Stimulated activated CD8-positive, alpha-beta memory T cell treated with anti-CD3 and anti-CD28 coated beads, Interleukin-12 subunit alpha, Interleukin-12 subunit beta, amount 100 ng/mL, for 4 hours (primary cell): ENCODE results near the gene PSD.
"Not testable (repeated sequence)": the region's sequence is repeated elsewhere in the genome, so short reads cannot be mapped to it uniquely, and the experiment has no call there.

Source experiments
- DNase-seq: peaks from one replicate; pipeline ENCODE4 v3.0.0-alpha.2; 2020; ENCODE audit warnings: low read depth

The PSD gene

GRCh38 chr10:102418622-102419268 is at the start of gene PSD:
PSD (minus strand) TSS chr10:102418785; CDS start chr10:102417038, 1,747 bp downstream.
- no peak for DNase-seq

GRCh38 chr10:102467971-102468438 is 49.4 kb upstream of the PSD start:
- no peak for DNase-seq

GRCh38 chr10:102467318-102467717 is 48.7 kb upstream of the PSD start:
- no peak for DNase-seq

GRCh38 chr10:102465466-102465865 is 46.9 kb upstream of the PSD start:
- DNase-seq: no peak

GRCh38 chr10:102463983-102464382 is 45.4 kb upstream of the PSD start:
- no peak for DNase-seq

- no peak for DNase-seq
Observed at GRCh38 chr10:102462512-102463054, 44.0 kb upstream of the PSD start.

- peak; percentile 87 for DNase-seq
Observed at GRCh38 chr10:102461187-102462054, 42.8 kb upstream of the PSD start.

GRCh38 chr10:102460836-102461186 is 42.2 kb upstream of the PSD start:
- no peak for DNase-seq

- no peak for DNase-seq
Observed at GRCh38 chr10:102458656-102459055, 40.1 kb upstream of the PSD start.

- no peak for DNase-seq
Observed at GRCh38 chr10:102457591-102458150, 39.1 kb upstream of the PSD start.

GRCh38 chr10:102455893-102456471 is 37.4 kb upstream of the PSD start:
- DNase-seq: no peak

- not testable (repeated sequence) for DNase-seq
Observed at GRCh38 chr10:102454662-102455487, 36.3 kb upstream of the PSD start.

- no peak for DNase-seq
Observed at GRCh38 chr10:102453502-102453901, 34.9 kb upstream of the PSD start.

GRCh38 chr10:102452672-102453340 is 34.2 kb upstream of the PSD start:
- DNase-seq: no peak

- no peak for DNase-seq
Observed at GRCh38 chr10:102451105-102451969, 32.8 kb upstream of the PSD start, which contains the start of gene C10orf95. C10orf95 (minus strand) TSS chr10:102451543; CDS start chr10:102451093, 450 bp downstream.

GRCh38 chr10:102450374-102451104 is 32.0 kb upstream of the PSD start:
- DNase-seq: peak; percentile 85

- no peak for DNase-seq
Observed at GRCh38 chr10:102450124-102450373, 31.5 kb upstream of the PSD start.

GRCh38 chr10:102449321-102450123 is 30.9 kb upstream of the PSD start:
- DNase-seq: peak; percentile 69

- DNase-seq: no peak
Observed at GRCh38 chr10:102444851-102445250, 26.3 kb upstream of the PSD start.
